GM12878 (cell line): ENCODE measurements around the gene CNN2. TPM values are rescaled to one million over a fixed set of nuclear protein-coding genes. Genes with fewer than 3 reads are reported as not detected.

Source experiments
- ATAC-seq: fragments of 200-7000 bp; cut with Tn5 transposase; 3 replicates; pipeline ENCODE4 v1.9.1; 2020; ENCODE audit warnings: mild to moderate bottlenecking, moderate library complexity
- BruUV-seq: library from RNA; stranded (reverse); fragments of 400-500 nt; replicated peaks from 2 replicates; lab custom pipeline; 2021; lab: Mats Ljungman, UMichigan
- CTCF ChIA-PET: fragments of 300-600 bp; sonication (Branson Sonifier 250); formaldehyde crosslinking; extraction: SDS; loops from one replicate; lab custom pipeline; 2021; ENCODE audit warnings: inconsistent platforms; lab: Yijun Ruan, JAX
- POLR2A ChIA-PET: fragments of 350-600 bp; formaldehyde crosslinking; extraction: SDS; loops from one replicate; lab custom pipeline; 2021; ENCODE audit warnings: inconsistent platforms; lab: Charles Lee
- RAD21 ChIA-PET: fragments of 300-600 bp; sonication (Branson Sonifier 250); formaldehyde crosslinking; loops from one replicate; lab custom pipeline; 2023; ENCODE audit warnings: antibody characterized with exemption; ENCODE audit not compliant: unreplicated experiment; lab: Charles Lee
- SMC1A ChIA-PET: fragments of 300-600 bp; sonication (Branson Sonifier 250); formaldehyde crosslinking; loops from one replicate; lab custom pipeline; 2023; ENCODE audit not compliant: unreplicated experiment, uncharacterized antibody; lab: Charles Lee
- DNase-seq: peaks from one replicate; pipeline ENCODE4 v3.0.0-alpha.2; 2011; ENCODE audit warnings: low read depth, low spot score
- FAIRE-seq: peaks from 3 replicates; lab custom pipeline; 2011; peaks lifted over from hg19 to GRCh38; lab: Jason Lieb, UNC
- H2AFZ ChIP-seq: 2 replicates; pipeline ENCODE4 v1.6.0; 2011; ENCODE audit warnings: low read depth, low read length, control low read depth; ENCODE audit not compliant: control insufficient read depth
- H3K27ac ChIP-seq: 2 replicates; pipeline ENCODE4 v1.5.1; 2011; ENCODE audit warnings: control low read depth; ENCODE audit not compliant: control insufficient read depth, insufficient read depth
- H3K27me3 ChIP-seq, 2 experiments: replicated peaks in 1 of 2; 2 replicates each; pipeline versions ENCODE4 v1.6.0 to v1.6.1; 2011; ENCODE audit warnings: low read length in 1 of 2; ENCODE audit not compliant: control insufficient read depth in 2 of 2, insufficient read depth in 2 of 2
- H3K36me3 ChIP-seq, 2 experiments: 2 replicates each; pipeline ENCODE4 v1.5.1; 2011; ENCODE audit warnings: low read length in 1 of 2; ENCODE audit not compliant: control insufficient read depth in 2 of 2, insufficient read depth in 2 of 2
- H3K4me1 ChIP-seq: 2 replicates; pipeline ENCODE4 v1.6.1; 2011; ENCODE audit warnings: mild to moderate bottlenecking, low read length, moderate library complexity, mixed read lengths; ENCODE audit not compliant: control insufficient read depth, insufficient read depth
- H3K4me2 ChIP-seq: 2 replicates; pipeline ENCODE4 v1.6.0; 2011; ENCODE audit warnings: control low read depth; ENCODE audit not compliant: control insufficient read depth, insufficient read depth
- H3K4me3 ChIP-seq: fragments of 200-600 bp; sonication (generic); 2 replicates; pipeline ENCODE4 v1.5.1; 2016
- H3K79me2 ChIP-seq: 2 replicates; pipeline ENCODE4 v1.6.0; 2011; ENCODE audit warnings: low read length; ENCODE audit not compliant: control insufficient read depth, insufficient read depth
- H3K9ac ChIP-seq: 2 replicates; pipeline ENCODE4 v1.8.0; 2011; ENCODE audit warnings: low read length, control low read depth, mixed read lengths; ENCODE audit not compliant: control insufficient read depth, insufficient read depth
- H3K9me3 ChIP-seq: replicated peaks from 3 replicates; pipeline ENCODE4 v1.5.1; 2011; ENCODE audit warnings: mild to moderate bottlenecking, low read length; ENCODE audit not compliant: control insufficient read depth, insufficient read depth
- H4K20me1 ChIP-seq: 2 replicates; pipeline ENCODE4 v1.6.0; 2011; ENCODE audit not compliant: control insufficient read depth, insufficient read depth
- DPF2 ChIP-seq: fragments of 450-650 bp; IDR thresholded peaks from 2 replicates; pipeline ENCODE4 v1.6.1; 2017; ENCODE audit warnings: mild to moderate bottlenecking
- HDGF ChIP-seq: fragments of 450-650 bp; IDR thresholded peaks from 2 replicates; pipeline ENCODE4 v1.6.1; 2016; ENCODE audit warnings: antibody characterized with exemption
- IRF3 ChIP-seq: fragments of 450-650 bp; IDR thresholded peaks from 2 replicates; pipeline ENCODE4 v1.6.1; 2014; ENCODE audit warnings: mild to moderate bottlenecking
- MTA3 ChIP-seq: IDR thresholded peaks from 2 replicates; pipeline ENCODE4 v1.6.1; 2012; ENCODE audit warnings: low read length, inconsistent platforms, borderline replicate concordance
- MYC ChIP-seq: IDR thresholded peaks from 2 replicates; pipeline ENCODE4 v1.6.1; 2011; ENCODE audit warnings: mild to moderate bottlenecking, low read length, moderate library complexity, inconsistent platforms; ENCODE audit not compliant: insufficient read depth, insufficient replicate concordance, insufficient read length, severe bottlenecking
- PBX3 ChIP-seq: IDR thresholded peaks from 2 replicates; pipeline ENCODE4 v1.6.1; 2011; ENCODE audit warnings: mild to moderate bottlenecking, low read depth, low read length, moderate library complexity; ENCODE audit not compliant: insufficient replicate concordance
- PRDM15 ChIP-seq: fragments of 450-650 bp; formaldehyde crosslinking; IDR thresholded peaks from 2 replicates; pipeline ENCODE4 v1.4.0; 2020; ENCODE audit warnings: mild to moderate bottlenecking, moderate library complexity
- SIN3A ChIP-seq: IDR thresholded peaks from 2 replicates; pipeline ENCODE4 v1.6.1; 2012; ENCODE audit warnings: low read depth, low read length, improper control_type of control experiment
- TCF12 ChIP-seq: IDR thresholded peaks from 2 replicates; pipeline ENCODE4 v1.6.1; 2011; ENCODE audit warnings: low read depth, mild to moderate bottlenecking, low read length
- ZNF207 ChIP-seq: fragments of 450-650 bp; IDR thresholded peaks from 2 replicates; pipeline ENCODE4 v1.6.1; 2014; ENCODE audit warnings: antibody characterized with exemption, mild to moderate bottlenecking, borderline replicate concordance
- ZNF592 ChIP-seq: fragments of 450-650 bp; IDR thresholded peaks from 2 replicates; pipeline ENCODE4 v1.6.1; 2017; ENCODE audit warnings: mild to moderate bottlenecking, moderate library complexity
- ZSCAN29 ChIP-seq: fragments of 450-650 bp; IDR thresholded peaks from 2 replicates; pipeline ENCODE4 v1.6.1; 2017; ENCODE audit warnings: mild to moderate bottlenecking, moderate library complexity
- WGBS: methylation state at CpG from one replicate; pipeline ENCODE4 v1.1.6; 2016; ENCODE audit warnings: low lambda C conversion rate; ENCODE audit not compliant: insufficient replicate concordance, insufficient coverage; ENCODE audit errors: missing lambda C conversion rate; 5-methylcytosine and 5-hydroxymethylcytosine counted together
- in situ Hi-C: fragments of 300-500 bp; cut with MboI; formaldehyde crosslinking; loops from 9 replicates; pipeline ENCODE4 v1.14.3; 2018; ENCODE audit warnings: mixed read lengths
- intact Hi-C: fragments of 100-400 bp; cut with micrococcal nuclease; formaldehyde crosslinking; loops from one replicate; pipeline ENCODE4 v1.14.2; 2022; ENCODE audit not compliant: unreplicated experiment
- polyA plus RNA-seq, 11 experiments: library from polyadenylated mRNA; depleted of rRNA in 4 of 11; unstranded in 6 of 11; stranded (reverse) in 5 of 11; fragments of >200 nt; fragmentation: Nextera tagmentation in 4 of 11; fragmentation: Illumina TruSeq in 1 of 11; extraction: Ambion mirVana in 4 of 11; extraction: Trizol in 1 of 11; gene quantifications; 1 replicate in 1 of 11; 2 replicates in 10 of 11; pipeline versions ENCODE4 v1.2.1 to v1.2.3, GENCODE V29; 2011 to 2016; ENCODE audit warnings: inconsistent platforms in 2 of 11, missing spikeins in 2 of 11, low read depth in 1 of 11
- total RNA-seq, 4 experiments: library from RNA; depleted of rRNA in 3 of 4; stranded (reverse); fragments of >200 nt in 3 of 4; fragmentation: Illumina TruSeq in 1 of 4; extraction: Trizol in 1 of 4; gene quantifications; 2 replicates each; pipeline versions ENCODE4 v1.2.1 to v1.2.3, GENCODE V29; 2013 to 2021

Gene CNN2
- total and polyA plus RNA-seq, 10 of the 15 experiments (the other 5 are each of a cell fraction or from before 2014, with no cell fraction given), result 34.7 to 311 (median 172) TPM

GRCh38 chr19:1017115-1017905 lies 9.1 kb upstream of the CNN2 start:
- Histone ChIP-seq H3K4me1 (peaks cover 32% of the 10 kb centered on the region), H3K79me2 (peaks cover 67% of the 10 kb centered on the region), H3K27ac (peak overlapping the region; percentile 65), H3K4me2 (peak overlapping the region; percentile 48), H3K9ac (peak overlapping the region; percentile 44), H3K4me3 (peak overlapping the region; percentile 83), H3K9me3 (no peaks in the 10 kb centered on the region), H4K20me1 (peaks cover 6% of the 10 kb centered on the region; the same call in 1 of the 2 replicates), H3K27me3 (no peaks in the 10 kb centered on the region), H2AFZ (no peak overlapping the region), H3K36me3 (peaks cover 3 to 21% of the 10 kb centered on the region in 2 experiments; a peak in 2 of 4 replicates)
- ChIA-PET CTCF (interaction anchor here (0.6 to 0.9 kb wide), 2 partner anchors 9 to 69 kb away, joined by 3 read pairs; partner anchors contain the start of gene CNN2), SMC1A (interaction anchor here (0.7 kb wide), 1 partner anchor 50 kb away, joined by 4 read pairs; the partner anchor contains the start of gene ARHGAP45), RAD21 (no interaction called here), POLR2A (interaction anchor here (0.6 to 1.5 kb wide), 4 partner anchors 9 to 125 kb away, joined by 3 to 7 read pairs (median 4); partner anchors contain the start of gene CNN2)
- peak; percentile 20 for ATAC-seq
- BruUV-seq, result no TSS peak
- intact Hi-C loops (no loop called here), in situ Hi-C loops (no loop called here)
- DNase-seq, result no peak
- FAIRE-seq, result no peak
- 7% methylated on average over 21 of the region's 24 CpGs for WGBS
- TF ChIP-seq MTA3, result no peak
- no peak for TF ChIP-seq ZNF592
- no peak for TF ChIP-seq IRF3
- no peak for TF ChIP-seq PRDM15
- peak; percentile 74; the same call in 1 of the 2 replicates for TF ChIP-seq HDGF
- no peak for TF ChIP-seq ZNF207
- TF ChIP-seq PBX3, result peak; percentile 61
- TF ChIP-seq DPF2, result no peak
- TF ChIP-seq SIN3A, result no peak
- no peak for TF ChIP-seq TCF12
- no peak for TF ChIP-seq MYC
- no peak for TF ChIP-seq ZSCAN29
